T-helper 1 cell treated with Interleukin-12 subunit alpha and Interleukin-12 subunit beta and Interleukin-4 antibody, amounts not matched to agents 30 μg/mL and 1 μg/mL, for 36 hours (primary cell): ENCODE data around the gene S100A5.
"Not testable (repeated sequence)": the region's sequence is repeated elsewhere in the genome, so short reads cannot be mapped to it uniquely, and the experiment has no call there.

Experiments used
- H3K27ac Mint-ChIP-seq: one replicate; pipeline ENCODE4 v1.8.0; 2021; ENCODE audit warnings: mild to moderate bottlenecking, mixed read lengths
- H3K27me3 Mint-ChIP-seq: one replicate; pipeline ENCODE4 v1.8.0; 2021; ENCODE audit warnings: low read depth, mixed read lengths
- H3K36me3 Mint-ChIP-seq: one replicate; pipeline ENCODE4 v1.8.0; 2021; ENCODE audit warnings: low read depth, mixed read lengths
- H3K4me1 Mint-ChIP-seq: one replicate; pipeline ENCODE4 v1.8.0; 2021; ENCODE audit warnings: low read depth, mixed read lengths
- H3K4me3 Mint-ChIP-seq: one replicate; pipeline ENCODE4 v1.8.0; 2021; ENCODE audit warnings: mild to moderate bottlenecking, moderate library complexity, mixed read lengths
- H3K9me3 Mint-ChIP-seq: one replicate; pipeline ENCODE4 v1.8.0; 2021; ENCODE audit warnings: mixed read lengths

Gene S100A5

GRCh38 chr1:153540394-153541361 is at the start of gene S100A5:
Gene S100A5 (minus strand): TSS chr1:153540934. CDS start chr1:153540191, 743 bp downstream.
- Mint-ChIP-seq H3K27ac (peak within 1 kb of the TSS; percentile 91), H3K27me3 (no peaks in the 10 kb centered on the region), H3K36me3 (peaks cover 40% of the 10 kb centered on the region), H3K4me3 (peak within 1 kb of the TSS; percentile 72), H3K9me3 (no peaks in the 10 kb centered on the region), H3K4me1 (peaks cover 79% of the 10 kb centered on the region)

GRCh38 chr1:153588482-153588881 is 47.7 kb upstream of the S100A5 start:
- Mint-ChIP-seq H3K4me1 (no peaks in the 10 kb centered on the region), H3K4me3 (no peak overlapping the region), H3K27ac (no peak overlapping the region), H3K9me3 (no peaks in the 10 kb centered on the region), H3K36me3 (no peaks in the 10 kb centered on the region), H3K27me3 (peaks cover 23% of the 10 kb centered on the region)

- not testable (repeated sequence) for H3K4me1 Mint-ChIP-seq, H3K9me3 Mint-ChIP-seq, H3K27ac Mint-ChIP-seq, H3K4me3 Mint-ChIP-seq, H3K36me3 Mint-ChIP-seq
- peaks cover 23% of the 10 kb centered on the region for H3K27me3 Mint-ChIP-seq
These were observed 47.3 kb upstream of the S100A5 start for GRCh38 chr1:153588033-153588432.

- no peak overlapping the region for H3K4me3 Mint-ChIP-seq
- peaks cover 23% of the 10 kb centered on the region for H3K27me3 Mint-ChIP-seq
- no peaks in the 10 kb centered on the region for H3K9me3 Mint-ChIP-seq
- H3K4me1 Mint-ChIP-seq: no peaks in the 10 kb centered on the region
- H3K36me3 Mint-ChIP-seq: no peaks in the 10 kb centered on the region
- H3K27ac Mint-ChIP-seq: no peak overlapping the region
These were observed 46.6 kb upstream of the S100A5 start for GRCh38 chr1:153587314-153587713.

- Mint-ChIP-seq H3K4me1 (no peaks in the 10 kb centered on the region), H3K36me3 (no peaks in the 10 kb centered on the region), H3K4me3 (no peak overlapping the region), H3K27me3 (peaks cover 23% of the 10 kb centered on the region), H3K27ac (no peak overlapping the region), H3K9me3 (no peaks in the 10 kb centered on the region)
These were observed 45.6 kb upstream of the S100A5 start for GRCh38 chr1:153586347-153586746.

GRCh38 chr1:153585006-153585405 is 44.3 kb upstream of the S100A5 start:
- peaks cover 23% of the 10 kb centered on the region for H3K27me3 Mint-ChIP-seq
- no peaks in the 10 kb centered on the region for H3K4me1 Mint-ChIP-seq
- H3K27ac Mint-ChIP-seq: no peak overlapping the region
- no peak overlapping the region for H3K4me3 Mint-ChIP-seq
- H3K36me3 Mint-ChIP-seq: no peaks in the 10 kb centered on the region
- no peaks in the 10 kb centered on the region for H3K9me3 Mint-ChIP-seq

GRCh38 chr1:153583976-153584375 is 43.2 kb upstream of the S100A5 start:
- Mint-ChIP-seq H3K27ac (no peak overlapping the region), H3K36me3 (no peaks in the 10 kb centered on the region), H3K27me3 (peaks cover 30% of the 10 kb centered on the region), H3K4me3 (no peak overlapping the region), H3K4me1 (no peaks in the 10 kb centered on the region), H3K9me3 (no peaks in the 10 kb centered on the region)

GRCh38 chr1:153583514-153583913 is 42.8 kb upstream of the S100A5 start:
- H3K27me3 Mint-ChIP-seq: peaks cover 35% of the 10 kb centered on the region
- H3K4me1 Mint-ChIP-seq, H3K9me3 Mint-ChIP-seq, H3K36me3 Mint-ChIP-seq, H3K27ac Mint-ChIP-seq, H3K4me3 Mint-ChIP-seq: not testable (repeated sequence)

- H3K4me3 Mint-ChIP-seq, H3K4me1 Mint-ChIP-seq: not testable (repeated sequence)
These were observed 42.1 kb upstream of the S100A5 start for GRCh38 chr1:153582836-153583235.

GRCh38 chr1:153578936-153579335 is 38.2 kb upstream of the S100A5 start:
- H3K4me3 Mint-ChIP-seq: no peak overlapping the region
- no peaks in the 10 kb centered on the region for H3K4me1 Mint-ChIP-seq
- no peaks in the 10 kb centered on the region for H3K36me3 Mint-ChIP-seq
- no peaks in the 10 kb centered on the region for H3K9me3 Mint-ChIP-seq
- peaks cover 32% of the 10 kb centered on the region for H3K27me3 Mint-ChIP-seq
- no peak overlapping the region for H3K27ac Mint-ChIP-seq

More at GRCh38 chr1:153582836-153583235, 42.1 kb upstream of the S100A5 start:
- not testable (repeated sequence) for H3K9me3 Mint-ChIP-seq, H3K36me3 Mint-ChIP-seq, H3K27ac Mint-ChIP-seq
- H3K27me3 Mint-ChIP-seq: peaks cover 40% of the 10 kb centered on the region

- no peak overlapping the region for H3K27ac Mint-ChIP-seq
- no peaks in the 10 kb centered on the region for H3K4me1 Mint-ChIP-seq
- H3K36me3 Mint-ChIP-seq: no peaks in the 10 kb centered on the region
- peaks cover 32% of the 10 kb centered on the region for H3K27me3 Mint-ChIP-seq
- no peak overlapping the region for H3K4me3 Mint-ChIP-seq
- no peaks in the 10 kb centered on the region for H3K9me3 Mint-ChIP-seq
These were observed 37.8 kb upstream of the S100A5 start for GRCh38 chr1:153578490-153578889.

GRCh38 chr1:153577624-153578051 is 36.9 kb upstream of the S100A5 start:
- Mint-ChIP-seq H3K36me3 (no peaks in the 10 kb centered on the region), H3K4me1 (peaks cover 7% of the 10 kb centered on the region), H3K4me3 (no peak overlapping the region), H3K9me3 (no peaks in the 10 kb centered on the region), H3K27ac (no peak overlapping the region), H3K27me3 (peaks cover 32% of the 10 kb centered on the region)

GRCh38 chr1:153577138-153577537 is 36.4 kb upstream of the S100A5 start:
- Mint-ChIP-seq H3K27ac (no peak overlapping the region), H3K27me3 (peaks cover 32% of the 10 kb centered on the region), H3K9me3 (no peaks in the 10 kb centered on the region), H3K4me3 (no peak overlapping the region), H3K4me1 (peaks cover 11% of the 10 kb centered on the region), H3K36me3 (no peaks in the 10 kb centered on the region)

- peaks cover 36% of the 10 kb centered on the region for H3K27me3 Mint-ChIP-seq
- H3K27ac Mint-ChIP-seq: not testable (repeated sequence)
These were observed 34.8 kb upstream of the S100A5 start for GRCh38 chr1:153575497-153575896.

GRCh38 chr1:153575081-153575491 is 34.4 kb upstream of the S100A5 start:
- H3K4me3 Mint-ChIP-seq, H3K36me3 Mint-ChIP-seq, H3K27ac Mint-ChIP-seq, H3K9me3 Mint-ChIP-seq: not testable (repeated sequence)
- peaks cover 13% of the 10 kb centered on the region for H3K4me1 Mint-ChIP-seq
- peaks cover 38% of the 10 kb centered on the region for H3K27me3 Mint-ChIP-seq

More at GRCh38 chr1:153575497-153575896, 34.8 kb upstream of the S100A5 start:
- H3K4me3 Mint-ChIP-seq, H3K9me3 Mint-ChIP-seq, H3K36me3 Mint-ChIP-seq: not testable (repeated sequence)
- H3K4me1 Mint-ChIP-seq: peaks cover 13% of the 10 kb centered on the region
